ENCODE data around the gene TBC1D2B.

Gene TBC1D2B

DNA sequence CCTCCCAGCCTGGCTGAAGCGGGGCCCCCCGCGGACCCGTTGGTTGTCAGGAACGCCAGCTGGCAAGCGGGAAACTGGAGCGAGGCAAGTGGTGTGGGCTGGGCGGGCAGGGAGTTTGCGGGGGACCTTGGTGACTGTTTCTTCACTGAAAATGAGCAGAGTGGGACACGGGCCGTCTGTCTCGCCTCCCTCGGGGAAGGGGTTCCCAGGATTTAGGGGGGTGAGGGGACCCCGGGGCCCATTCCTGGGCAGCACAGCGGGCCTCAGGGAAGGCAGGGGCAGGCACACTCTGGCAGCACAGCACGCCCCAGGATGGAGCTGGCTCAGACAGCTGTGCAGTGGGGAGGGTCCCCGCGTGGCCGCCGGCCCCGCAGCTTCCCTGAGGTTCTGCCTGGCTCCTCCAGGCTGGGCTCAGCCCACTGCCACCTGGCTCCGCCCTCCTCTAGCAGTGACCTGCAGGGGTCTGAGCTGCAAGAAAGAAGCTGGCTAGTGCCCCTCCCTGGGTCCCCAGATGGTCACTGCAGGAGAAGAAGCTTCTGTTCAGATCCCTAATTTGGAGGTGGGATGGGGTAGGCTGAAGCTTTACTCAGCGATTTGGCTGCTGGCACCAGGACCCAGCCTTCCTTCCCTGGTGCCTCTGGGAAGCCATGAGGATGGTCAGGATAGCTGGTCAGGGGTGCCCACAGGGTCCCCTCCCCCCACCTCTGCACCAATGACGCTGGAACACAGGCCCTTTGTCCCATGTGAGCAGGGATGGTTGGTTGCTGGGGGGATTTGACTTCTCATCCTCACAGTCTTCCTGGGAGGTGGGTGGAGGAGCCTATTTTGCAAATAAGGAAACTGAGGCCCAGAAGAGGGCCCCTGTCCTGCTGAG is 90.4 kb downstream of the TBC1D2B start:
- H3K4me3 ChIP-seq (ENCODE audit: low read length) = no peak overlapping the region
- no peak for TF ChIP-seq CTCF (IDR thresholded peaks at IDR 0.05; ENCODE audit: insufficient read depth, low read depth, low read length, missing control alignments)
- no peak for DNase-seq (ENCODE audit: low read depth)

DNA sequence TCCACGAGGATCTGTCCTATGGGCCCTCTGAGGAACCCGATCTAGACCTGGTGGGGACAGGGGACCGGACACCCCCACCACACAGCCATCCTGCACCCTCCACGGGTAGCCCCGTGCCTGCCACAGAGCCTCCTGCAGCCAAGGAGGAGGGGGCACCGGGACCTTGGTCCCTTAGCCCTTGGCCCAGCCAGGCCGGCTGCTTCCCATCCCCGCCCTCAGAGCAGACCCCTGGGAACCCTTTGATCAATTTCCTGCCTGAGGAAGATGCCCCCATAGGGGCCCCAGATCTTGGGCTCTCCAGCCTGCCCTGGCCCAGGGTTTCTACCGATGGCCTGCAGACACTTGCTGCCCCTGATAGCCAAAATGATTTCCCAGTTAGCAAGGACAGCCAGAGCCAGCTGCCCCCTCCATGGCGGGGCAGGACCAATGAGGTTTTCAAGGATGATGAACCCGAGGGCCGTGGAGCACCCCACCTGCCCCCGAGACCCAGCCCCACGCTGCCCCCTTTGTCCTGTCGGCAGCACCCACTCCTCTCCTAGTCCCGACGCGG is 91.5 kb downstream of the TBC1D2B start:
- H3K4me3 ChIP-seq (ENCODE audit: low read length) = no peak overlapping the region
- no peak for DNase-seq (ENCODE audit: low read depth)
- no peak for TF ChIP-seq CTCF (IDR thresholded peaks at IDR 0.05; ENCODE audit: insufficient read depth, low read depth, low read length, missing control alignments)

GRCh38 chr15:77985031-77985930 is 92.2 kb downstream of the TBC1D2B start:
- no peak for DNase-seq (ENCODE audit: low read depth)
- TF ChIP-seq CTCF (IDR thresholded peaks at IDR 0.05; ENCODE audit: insufficient read depth, low read depth, low read length, missing control alignments) = no peak
- H3K4me3 ChIP-seq (ENCODE audit: low read length) = no peak overlapping the region

- H3K4me3 ChIP-seq (ENCODE audit: low read length) = no peak overlapping the region
- no peak for TF ChIP-seq CTCF (IDR thresholded peaks at IDR 0.05; ENCODE audit: insufficient read depth, low read depth, low read length, missing control alignments)
- no peak for DNase-seq (ENCODE audit: low read depth)
These were observed 93.1 kb downstream of the TBC1D2B start for GRCh38 chr15:77984446-77984861.

DNA sequence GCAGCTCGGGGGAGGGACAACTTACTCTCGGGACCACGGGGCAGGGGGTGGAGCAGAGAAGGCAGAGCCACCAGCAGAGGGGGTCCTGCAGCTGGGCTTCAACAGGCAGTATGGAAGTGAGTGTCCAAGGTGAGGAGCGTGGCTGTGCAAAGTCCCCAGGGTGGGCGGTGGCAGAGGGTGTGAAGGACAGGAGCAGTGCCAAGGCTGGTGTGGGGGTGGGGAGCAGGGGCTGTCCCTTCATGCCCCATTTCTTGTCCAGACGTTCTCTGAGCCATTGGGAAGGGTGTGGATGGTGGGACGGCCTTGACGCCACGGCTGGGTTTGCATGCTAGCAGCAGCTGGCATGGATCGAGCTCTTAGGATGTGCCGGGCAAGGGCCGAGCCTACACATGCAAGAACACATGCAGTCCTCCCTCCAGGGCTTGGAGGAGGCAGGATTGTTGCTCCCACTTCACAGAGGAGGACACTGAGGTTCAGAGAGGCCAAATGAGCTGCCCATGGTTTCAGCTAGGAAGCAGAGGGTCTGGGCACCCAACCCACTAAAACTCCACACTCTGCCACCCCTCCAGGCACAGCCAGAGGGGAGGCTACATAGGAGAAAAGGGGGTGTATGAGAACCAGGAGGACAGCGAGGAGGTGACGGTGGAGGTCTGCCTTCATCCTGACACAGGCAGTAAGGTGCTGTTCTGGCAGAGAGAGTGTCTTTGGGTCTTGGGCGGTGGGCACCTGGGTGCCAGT is 93.6 kb downstream of the TBC1D2B start:
- peak; percentile 2 for TF ChIP-seq CTCF (IDR thresholded peaks at IDR 0.05; ENCODE audit: insufficient read depth, low read depth, low read length, missing control alignments)
- no peak overlapping the region for H3K4me3 ChIP-seq (ENCODE audit: low read length)
- DNase-seq (ENCODE audit: low read depth) = peak; percentile 20

DNA sequence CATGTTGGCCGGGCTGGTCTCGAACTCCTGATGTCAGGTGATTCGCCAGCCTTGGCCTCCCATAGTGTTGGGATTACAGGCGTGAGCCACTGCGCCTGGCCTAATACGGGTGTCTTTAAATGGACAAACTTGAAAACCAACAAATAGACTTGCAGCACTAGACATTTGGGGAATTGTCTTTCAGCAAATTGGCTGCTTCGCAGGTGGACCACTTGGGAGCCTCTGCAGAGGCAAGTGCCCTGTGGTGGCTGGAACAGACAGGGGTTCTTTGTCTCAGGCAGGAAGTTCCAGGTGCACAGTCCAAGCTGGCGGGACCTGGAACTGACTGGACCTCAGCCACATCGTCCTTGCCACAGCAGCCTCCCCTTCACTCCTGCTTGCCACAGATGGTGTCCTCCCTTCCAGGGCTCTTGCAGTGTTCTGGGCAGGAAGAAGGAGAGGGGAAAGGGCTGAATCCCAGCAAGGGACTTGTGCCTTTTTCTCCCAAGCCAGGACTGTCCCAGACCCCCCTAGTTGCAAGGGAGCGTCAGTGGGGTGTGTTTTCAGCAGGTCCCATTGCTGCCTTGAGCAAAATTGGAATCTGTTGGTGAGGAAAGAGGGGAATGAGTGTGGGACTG is 94.3 kb downstream of the TBC1D2B start:
- TF ChIP-seq CTCF (IDR thresholded peaks at IDR 0.05; ENCODE audit: insufficient read depth, low read depth, low read length, missing control alignments) = no peak
- DNase-seq (ENCODE audit: low read depth) = no peak

More for the DNA sequence above, 94.3 kb downstream of the TBC1D2B start:
- no peak overlapping the region for H3K4me3 ChIP-seq (ENCODE audit: low read length)
